Liver (tissue), 9 donors: ENCODE results near the gene CEP95. TPM values are rescaled to one million over a fixed set of nuclear protein-coding genes. Genes with fewer than 3 reads are reported as not detected.

Experiments
- DNase-seq: peaks from one replicate; pipeline ENCODE4 v3.0.0-alpha.2; 2017; ENCODE audit warnings: low spot score
- H3K27ac ChIP-seq, 2 donors: one replicate each; pipeline ENCODE4 v1.7.0; 2013; ENCODE audit warnings: inconsistent platforms in 2 of 2, low read length in 2 of 2, control low read depth in 1 of 2, low read depth in 1 of 2, mild to moderate bottlenecking in 1 of 2
- H3K27me3 ChIP-seq, 4 donors: one replicate each; pipeline versions ENCODE4 v1.6.1 to v1.7.0; 2013; ENCODE audit warnings: low read length in 3 of 4, inconsistent platforms in 1 of 4, mild to moderate bottlenecking in 1 of 4, moderate library complexity in 1 of 4; ENCODE audit not compliant: control insufficient read depth in 4 of 4, insufficient read depth in 4 of 4
- H3K36me3 ChIP-seq, 4 donors: one replicate each; pipeline versions ENCODE4 v1.6.1 to v1.7.0; 2013; ENCODE audit warnings: low read length in 3 of 4, mild to moderate bottlenecking in 3 of 4, low read depth in 1 of 4, moderate library complexity in 1 of 4; ENCODE audit not compliant: control insufficient read depth in 4 of 4, insufficient read depth in 3 of 4
- H3K4me1 ChIP-seq, 4 donors: one replicate each; pipeline versions ENCODE4 v1.6.1 to v1.7.0; 2013; ENCODE audit warnings: low read length in 3 of 4, mild to moderate bottlenecking in 3 of 4, moderate library complexity in 1 of 4; ENCODE audit not compliant: control insufficient read depth in 4 of 4, insufficient read depth in 4 of 4
- H3K4me3 ChIP-seq, 3 donors: one replicate each; pipeline versions ENCODE4 v1.6.1 to v1.7.0; 2013; ENCODE audit warnings: low read length in 3 of 3, control low read depth in 1 of 3, low read depth in 1 of 3, mild to moderate bottlenecking in 1 of 3
- H3K9ac ChIP-seq, 2 donors: one replicate each; pipeline ENCODE4 v1.7.0; 2013; ENCODE audit warnings: low read length in 2 of 2, mild to moderate bottlenecking in 2 of 2, moderate library complexity in 2 of 2, control low read depth in 1 of 2, low read depth in 1 of 2
- H3K9me3 ChIP-seq, 4 donors: one replicate each; pipeline versions ENCODE4 v1.6.1 to v1.7.0; 2013; ENCODE audit warnings: low read length in 3 of 4; ENCODE audit not compliant: control insufficient read depth in 4 of 4
- EGR1 ChIP-seq, 2 donors: IDR thresholded peaks; 2 replicates each; pipeline ENCODE4 v1.6.1; 2016 to 2018; ENCODE audit warnings: antibody characterized with exemption in 2 of 2, low read depth in 2 of 2
- FOXA1 ChIP-seq: IDR thresholded peaks from 2 replicates; pipeline ENCODE4 v1.6.1; 2016; ENCODE audit warnings: antibody characterized with exemption
- FOXA2 ChIP-seq: IDR thresholded peaks from 2 replicates; pipeline ENCODE4 v1.6.1; 2016; ENCODE audit warnings: antibody characterized with exemption
- GABPA ChIP-seq, 2 donors: IDR thresholded peaks in 1 of 2; conservative IDR thresholded peaks in 1 of 2; 2 replicates each; pipeline ENCODE4 v1.6.1; 2016; ENCODE audit warnings: antibody characterized with exemption in 2 of 2, mild to moderate bottlenecking in 1 of 2, moderate library complexity in 1 of 2
- HNF4A ChIP-seq, 2 donors: conservative IDR thresholded peaks; 2 replicates each; pipeline ENCODE4 v1.6.1; 2016; ENCODE audit warnings: antibody characterized with exemption in 2 of 2, mild to moderate bottlenecking in 2 of 2
- HNF4G ChIP-seq: IDR thresholded peaks from 2 replicates; pipeline ENCODE4 v1.6.1; 2016; ENCODE audit warnings: antibody characterized with exemption
- NR2F2 ChIP-seq: IDR thresholded peaks from 2 replicates; pipeline ENCODE4 v1.6.1; 2016; ENCODE audit warnings: antibody characterized with exemption
- RAD21 ChIP-seq, 2 donors: IDR thresholded peaks; 2 replicates each; pipeline ENCODE4 v1.6.1; 2016; ENCODE audit warnings: antibody characterized with exemption in 2 of 2, mild to moderate bottlenecking in 2 of 2
- RXRA ChIP-seq, 2 donors: IDR thresholded peaks; 2 replicates each; pipeline ENCODE4 v1.6.1; 2017 to 2018; ENCODE audit warnings: antibody characterized with exemption in 2 of 2, mild to moderate bottlenecking in 1 of 2
- SP1 ChIP-seq: IDR thresholded peaks from 2 replicates; pipeline ENCODE4 v1.6.1; 2018; ENCODE audit warnings: antibody characterized with exemption, mild to moderate bottlenecking
- TAF1 ChIP-seq: conservative IDR thresholded peaks from 2 replicates; pipeline ENCODE4 v1.6.1; 2016; ENCODE audit warnings: antibody characterized with exemption, mild to moderate bottlenecking
- YY1 ChIP-seq: IDR thresholded peaks from 2 replicates; pipeline ENCODE4 v1.6.1; 2016; ENCODE audit warnings: antibody characterized with exemption, mild to moderate bottlenecking
- WGBS: extraction: QIAGEN DNeasy Blood & Tissue Kit; methylation state at CpG from one replicate; pipeline ENCODE4 v1.1.7; 2013; 5-methylcytosine and 5-hydroxymethylcytosine counted together
- polyA plus RNA-seq, 2 donors: library from polyadenylated mRNA; stranded (reverse) in 1 of 2; unstranded in 1 of 2; fragments of 200-250 nt in 1 of 2; fragments of >200 nt in 1 of 2; fragmentation: Nextera tagmentation in 1 of 2; extraction: Ambion mirVana in 1 of 2; gene quantifications; one replicate each; pipeline versions ENCODE4 v1.2.1 to v1.2.3, GENCODE V29; 2013 to 2015
- total RNA-seq, 2 donors: library from RNA; depleted of rRNA; stranded (reverse); fragments of >200 nt; gene quantifications; one replicate each; pipeline ENCODE4 v1.2.3, GENCODE V29; 2014
- TF ChIP-seq, protein P1 (sequence below): IDR thresholded peaks from 2 replicates; pipeline ENCODE4 v1.6.1; 2016; ENCODE audit warnings: antibody characterized with exemption
- TF ChIP-seq, protein P2 (sequence below): fragments of 150-350 bp; IDR thresholded peaks from 2 replicates; pipeline ENCODE4 v1.5.1; 2017; ENCODE audit warnings: improper control_type of control experiment, low read depth, low read length; ENCODE audit not compliant: missing input control
- TF ChIP-seq, protein P3 (sequence below): IDR thresholded peaks from 2 replicates; pipeline ENCODE4 v1.6.1; 2016; ENCODE audit warnings: antibody characterized with exemption
- TF ChIP-seq, protein P4 (sequence below): IDR thresholded peaks from 2 replicates; pipeline ENCODE4 v1.6.1; 2016; ENCODE audit warnings: antibody characterized with exemption, mild to moderate bottlenecking
- TF ChIP-seq, protein P5 (sequence below): IDR thresholded peaks from 2 replicates; pipeline ENCODE4 v1.6.1; 2016; ENCODE audit warnings: antibody characterized with exemption
- donor health status: healthy.
- donor health status: healthy.
- donor health status: healthy.
- donor health status: healthy.
- donor health status: healthy.

The CEP95 gene
- total and polyA plus RNA-seq, 4 donors = 5.3 to 23.3 (median 11.0) TPM

DNA sequence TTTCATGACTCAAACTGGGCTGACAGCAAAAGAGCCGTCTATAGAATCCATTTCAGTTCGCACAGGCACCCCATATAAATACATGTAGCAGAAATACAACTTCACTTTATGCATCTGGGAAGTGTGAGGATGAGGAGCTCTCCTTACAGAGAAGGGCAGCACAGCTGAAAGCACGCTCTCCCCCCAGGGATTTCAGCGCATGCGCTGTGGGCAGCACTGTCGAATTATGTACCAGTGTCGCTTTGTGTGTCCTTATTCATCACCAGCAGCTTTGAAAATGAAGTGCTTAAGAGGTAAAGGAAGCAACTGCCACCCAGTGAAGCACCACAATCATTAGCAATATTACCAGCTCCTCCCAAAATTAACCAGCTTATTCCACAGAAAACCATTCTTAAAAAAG lies 39.9 kb downstream of the CEP95 start:
- H3K9me3 ChIP-seq = no peaks in the 10 kb centered on the region
- TF ChIP-seq, protein P1, sequence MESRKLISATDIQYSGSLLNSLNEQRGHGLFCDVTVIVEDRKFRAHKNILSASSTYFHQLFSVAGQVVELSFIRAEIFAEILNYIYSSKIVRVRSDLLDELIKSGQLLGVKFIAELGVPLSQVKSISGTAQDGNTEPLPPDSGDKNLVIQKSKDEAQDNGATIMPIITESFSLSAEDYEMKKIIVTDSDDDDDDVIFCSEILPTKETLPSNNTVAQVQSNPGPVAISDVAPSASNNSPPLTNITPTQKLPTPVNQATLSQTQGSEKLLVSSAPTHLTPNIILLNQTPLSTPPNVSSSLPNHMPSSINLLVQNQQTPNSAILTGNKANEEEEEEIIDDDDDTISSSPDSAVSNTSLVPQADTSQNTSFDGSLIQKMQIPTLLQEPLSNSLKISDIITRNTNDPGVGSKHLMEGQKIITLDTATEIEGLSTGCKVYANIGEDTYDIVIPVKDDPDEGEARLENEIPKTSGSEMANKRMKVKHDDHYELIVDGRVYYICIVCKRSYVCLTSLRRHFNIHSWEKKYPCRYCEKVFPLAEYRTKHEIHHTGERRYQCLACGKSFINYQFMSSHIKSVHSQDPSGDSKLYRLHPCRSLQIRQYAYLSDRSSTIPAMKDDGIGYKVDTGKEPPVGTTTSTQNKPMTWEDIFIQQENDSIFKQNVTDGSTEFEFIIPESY = no peak
- no peak for TF ChIP-seq YY1
- no peak for TF ChIP-seq GABPA (IDR thresholded peaks at IDR 0.05 in 1 of 2, conservative IDR thresholded peaks at IDR 0.05 in 1 of 2)
- TF ChIP-seq EGR1 (IDR thresholded peaks at IDR 0.05; ENCODE audit: low read depth in 2 of 2) = no peak
- no peak for TF ChIP-seq RXRA (IDR thresholded peaks at IDR 0.05)
- TF ChIP-seq, protein P2, sequence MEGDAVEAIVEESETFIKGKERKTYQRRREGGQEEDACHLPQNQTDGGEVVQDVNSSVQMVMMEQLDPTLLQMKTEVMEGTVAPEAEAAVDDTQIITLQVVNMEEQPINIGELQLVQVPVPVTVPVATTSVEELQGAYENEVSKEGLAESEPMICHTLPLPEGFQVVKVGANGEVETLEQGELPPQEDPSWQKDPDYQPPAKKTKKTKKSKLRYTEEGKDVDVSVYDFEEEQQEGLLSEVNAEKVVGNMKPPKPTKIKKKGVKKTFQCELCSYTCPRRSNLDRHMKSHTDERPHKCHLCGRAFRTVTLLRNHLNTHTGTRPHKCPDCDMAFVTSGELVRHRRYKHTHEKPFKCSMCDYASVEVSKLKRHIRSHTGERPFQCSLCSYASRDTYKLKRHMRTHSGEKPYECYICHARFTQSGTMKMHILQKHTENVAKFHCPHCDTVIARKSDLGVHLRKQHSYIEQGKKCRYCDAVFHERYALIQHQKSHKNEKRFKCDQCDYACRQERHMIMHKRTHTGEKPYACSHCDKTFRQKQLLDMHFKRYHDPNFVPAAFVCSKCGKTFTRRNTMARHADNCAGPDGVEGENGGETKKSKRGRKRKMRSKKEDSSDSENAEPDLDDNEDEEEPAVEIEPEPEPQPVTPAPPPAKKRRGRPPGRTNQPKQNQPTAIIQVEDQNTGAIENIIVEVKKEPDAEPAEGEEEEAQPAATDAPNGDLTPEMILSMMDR = no peak
- TF ChIP-seq NR2F2 = no peak
- no peak for TF ChIP-seq FOXA2
- TF ChIP-seq HNF4A (conservative IDR thresholded peaks at IDR 0.05) = no peak
- no peaks in the 10 kb centered on the region for H3K4me1 ChIP-seq
- H3K36me3 ChIP-seq = peaks cover 5 to 23% (median 13%) of the 10 kb centered on the region in 4 donors
- no peak overlapping the region for H3K4me3 ChIP-seq
- H3K27ac ChIP-seq = no peak overlapping the region
- no peaks in the 10 kb centered on the region for H3K27me3 ChIP-seq
- H3K9ac ChIP-seq = no peak overlapping the region
- no peak for DNase-seq
- 95% methylated on average over 7 of the region's 7 CpGs for WGBS

DNA sequence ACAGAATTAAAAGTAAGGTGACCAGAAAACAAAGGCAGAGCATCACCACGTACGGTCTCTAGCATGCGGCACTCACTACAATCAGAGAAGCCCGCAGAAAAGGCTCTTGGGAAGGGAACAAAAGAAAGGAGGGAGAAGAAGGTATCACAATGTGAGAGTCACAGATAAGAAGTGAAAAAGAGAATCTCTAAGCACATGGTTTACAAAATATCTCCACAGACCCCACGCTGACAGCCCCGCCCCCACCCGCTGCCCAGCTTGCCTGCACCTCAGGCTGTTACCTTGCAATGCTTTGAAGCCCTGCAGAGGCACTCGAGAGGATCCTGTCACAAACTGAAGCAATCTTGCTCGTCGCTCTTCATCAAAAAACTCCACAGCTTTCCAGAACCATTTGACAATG lies 40.5 kb downstream of the CEP95 start:
- peaks cover 5 to 21% (median 13%) of the 10 kb centered on the region in 4 donors for H3K36me3 ChIP-seq
- TF ChIP-seq FOXA1 (no peak), HNF4A (conservative IDR thresholded peaks at IDR 0.05) (no peak), FOXA2 (no peak), HNF4G (no peak), RAD21 (IDR thresholded peaks at IDR 0.05) (no peak), TAF1 (no peak), RXRA (IDR thresholded peaks at IDR 0.05) (no peak), GABPA (IDR thresholded peaks at IDR 0.05 in 1 of 2, conservative IDR thresholded peaks at IDR 0.05 in 1 of 2) (no peak), EGR1 (IDR thresholded peaks at IDR 0.05; ENCODE audit: low read depth in 2 of 2) (no peak), SP1 (no peak), YY1 (no peak)
- TF ChIP-seq, protein P2 = no peak
- TF ChIP-seq, protein P3, sequence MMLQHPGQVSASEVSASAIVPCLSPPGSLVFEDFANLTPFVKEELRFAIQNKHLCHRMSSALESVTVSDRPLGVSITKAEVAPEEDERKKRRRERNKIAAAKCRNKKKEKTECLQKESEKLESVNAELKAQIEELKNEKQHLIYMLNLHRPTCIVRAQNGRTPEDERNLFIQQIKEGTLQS = no peak
- TF ChIP-seq, protein P4, sequence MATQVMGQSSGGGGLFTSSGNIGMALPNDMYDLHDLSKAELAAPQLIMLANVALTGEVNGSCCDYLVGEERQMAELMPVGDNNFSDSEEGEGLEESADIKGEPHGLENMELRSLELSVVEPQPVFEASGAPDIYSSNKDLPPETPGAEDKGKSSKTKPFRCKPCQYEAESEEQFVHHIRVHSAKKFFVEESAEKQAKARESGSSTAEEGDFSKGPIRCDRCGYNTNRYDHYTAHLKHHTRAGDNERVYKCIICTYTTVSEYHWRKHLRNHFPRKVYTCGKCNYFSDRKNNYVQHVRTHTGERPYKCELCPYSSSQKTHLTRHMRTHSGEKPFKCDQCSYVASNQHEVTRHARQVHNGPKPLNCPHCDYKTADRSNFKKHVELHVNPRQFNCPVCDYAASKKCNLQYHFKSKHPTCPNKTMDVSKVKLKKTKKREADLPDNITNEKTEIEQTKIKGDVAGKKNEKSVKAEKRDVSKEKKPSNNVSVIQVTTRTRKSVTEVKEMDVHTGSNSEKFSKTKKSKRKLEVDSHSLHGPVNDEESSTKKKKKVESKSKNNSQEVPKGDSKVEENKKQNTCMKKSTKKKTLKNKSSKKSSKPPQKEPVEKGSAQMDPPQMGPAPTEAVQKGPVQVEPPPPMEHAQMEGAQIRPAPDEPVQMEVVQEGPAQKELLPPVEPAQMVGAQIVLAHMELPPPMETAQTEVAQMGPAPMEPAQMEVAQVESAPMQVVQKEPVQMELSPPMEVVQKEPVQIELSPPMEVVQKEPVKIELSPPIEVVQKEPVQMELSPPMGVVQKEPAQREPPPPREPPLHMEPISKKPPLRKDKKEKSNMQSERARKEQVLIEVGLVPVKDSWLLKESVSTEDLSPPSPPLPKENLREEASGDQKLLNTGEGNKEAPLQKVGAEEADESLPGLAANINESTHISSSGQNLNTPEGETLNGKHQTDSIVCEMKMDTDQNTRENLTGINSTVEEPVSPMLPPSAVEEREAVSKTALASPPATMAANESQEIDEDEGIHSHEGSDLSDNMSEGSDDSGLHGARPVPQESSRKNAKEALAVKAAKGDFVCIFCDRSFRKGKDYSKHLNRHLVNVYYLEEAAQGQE = no peak
- TF ChIP-seq, protein P1 = no peak
- TF ChIP-seq, protein P5, sequence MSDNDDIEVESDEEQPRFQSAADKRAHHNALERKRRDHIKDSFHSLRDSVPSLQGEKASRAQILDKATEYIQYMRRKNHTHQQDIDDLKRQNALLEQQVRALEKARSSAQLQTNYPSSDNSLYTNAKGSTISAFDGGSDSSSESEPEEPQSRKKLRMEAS = no peak
- 94% methylated on average over 10 of the region's 10 CpGs for WGBS
- no peak overlapping the region for H3K27ac ChIP-seq
- DNase-seq = no peak
- no peak overlapping the region for H3K4me3 ChIP-seq
- no peaks in the 10 kb centered on the region for H3K27me3 ChIP-seq
- H3K9ac ChIP-seq = no peak overlapping the region
- H3K4me1 ChIP-seq = no peaks in the 10 kb centered on the region
- no peaks in the 10 kb centered on the region for H3K9me3 ChIP-seq
